HL-60 (cell line): ENCODE data around the gene WFDC8.

Source experiments
- GABPA ChIP-seq: IDR thresholded peaks from 2 replicates; pipeline ENCODE4 v1.6.1; 2012; ENCODE audit warnings: low read depth
- POLR2AphosphoS5 ChIP-seq: IDR thresholded peaks from 2 replicates; pipeline ENCODE4 v1.6.1; 2012; ENCODE audit warnings: low read depth
- SPI1 ChIP-seq: IDR thresholded peaks from 2 replicates; pipeline ENCODE4 v1.6.1; 2012; ENCODE audit warnings: low read depth, mild to moderate bottlenecking, borderline replicate concordance
- TF ChIP-seq, protein P1 (sequence below): IDR thresholded peaks from one replicate; pipeline ENCODE4 v1.5.1; 2011; ENCODE audit warnings: low read length, control low read depth, inconsistent platforms; ENCODE audit not compliant: insufficient read depth
- TF ChIP-seq, protein P2 (sequence below): IDR thresholded peaks from 2 replicates; pipeline ENCODE4 v1.6.1; 2012; ENCODE audit warnings: low read depth; ENCODE audit not compliant: insufficient replicate concordance

DNA sequence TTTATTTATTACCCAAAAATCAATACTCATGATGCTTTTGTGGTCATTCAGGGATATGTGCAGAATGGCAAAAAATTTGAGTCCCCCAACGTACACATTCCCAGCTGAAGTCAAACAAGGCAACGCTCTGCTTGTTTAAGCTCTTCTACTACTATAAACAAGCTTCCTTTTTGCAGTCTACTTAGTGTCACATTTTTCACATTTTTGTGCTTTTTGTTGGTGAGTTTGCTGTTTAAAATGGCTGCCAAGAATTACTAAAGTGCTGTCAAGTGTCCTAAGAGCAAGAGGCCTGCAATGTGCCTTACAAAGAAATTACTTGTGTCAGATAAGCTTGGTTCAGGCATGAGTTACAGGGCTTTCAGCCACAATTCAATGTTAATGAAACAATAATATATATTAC is 2.1 kb downstream of the WFDC8 start:
- TF ChIP-seq, protein P1, sequence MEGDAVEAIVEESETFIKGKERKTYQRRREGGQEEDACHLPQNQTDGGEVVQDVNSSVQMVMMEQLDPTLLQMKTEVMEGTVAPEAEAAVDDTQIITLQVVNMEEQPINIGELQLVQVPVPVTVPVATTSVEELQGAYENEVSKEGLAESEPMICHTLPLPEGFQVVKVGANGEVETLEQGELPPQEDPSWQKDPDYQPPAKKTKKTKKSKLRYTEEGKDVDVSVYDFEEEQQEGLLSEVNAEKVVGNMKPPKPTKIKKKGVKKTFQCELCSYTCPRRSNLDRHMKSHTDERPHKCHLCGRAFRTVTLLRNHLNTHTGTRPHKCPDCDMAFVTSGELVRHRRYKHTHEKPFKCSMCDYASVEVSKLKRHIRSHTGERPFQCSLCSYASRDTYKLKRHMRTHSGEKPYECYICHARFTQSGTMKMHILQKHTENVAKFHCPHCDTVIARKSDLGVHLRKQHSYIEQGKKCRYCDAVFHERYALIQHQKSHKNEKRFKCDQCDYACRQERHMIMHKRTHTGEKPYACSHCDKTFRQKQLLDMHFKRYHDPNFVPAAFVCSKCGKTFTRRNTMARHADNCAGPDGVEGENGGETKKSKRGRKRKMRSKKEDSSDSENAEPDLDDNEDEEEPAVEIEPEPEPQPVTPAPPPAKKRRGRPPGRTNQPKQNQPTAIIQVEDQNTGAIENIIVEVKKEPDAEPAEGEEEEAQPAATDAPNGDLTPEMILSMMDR = no peak
- TF ChIP-seq, protein P2, sequence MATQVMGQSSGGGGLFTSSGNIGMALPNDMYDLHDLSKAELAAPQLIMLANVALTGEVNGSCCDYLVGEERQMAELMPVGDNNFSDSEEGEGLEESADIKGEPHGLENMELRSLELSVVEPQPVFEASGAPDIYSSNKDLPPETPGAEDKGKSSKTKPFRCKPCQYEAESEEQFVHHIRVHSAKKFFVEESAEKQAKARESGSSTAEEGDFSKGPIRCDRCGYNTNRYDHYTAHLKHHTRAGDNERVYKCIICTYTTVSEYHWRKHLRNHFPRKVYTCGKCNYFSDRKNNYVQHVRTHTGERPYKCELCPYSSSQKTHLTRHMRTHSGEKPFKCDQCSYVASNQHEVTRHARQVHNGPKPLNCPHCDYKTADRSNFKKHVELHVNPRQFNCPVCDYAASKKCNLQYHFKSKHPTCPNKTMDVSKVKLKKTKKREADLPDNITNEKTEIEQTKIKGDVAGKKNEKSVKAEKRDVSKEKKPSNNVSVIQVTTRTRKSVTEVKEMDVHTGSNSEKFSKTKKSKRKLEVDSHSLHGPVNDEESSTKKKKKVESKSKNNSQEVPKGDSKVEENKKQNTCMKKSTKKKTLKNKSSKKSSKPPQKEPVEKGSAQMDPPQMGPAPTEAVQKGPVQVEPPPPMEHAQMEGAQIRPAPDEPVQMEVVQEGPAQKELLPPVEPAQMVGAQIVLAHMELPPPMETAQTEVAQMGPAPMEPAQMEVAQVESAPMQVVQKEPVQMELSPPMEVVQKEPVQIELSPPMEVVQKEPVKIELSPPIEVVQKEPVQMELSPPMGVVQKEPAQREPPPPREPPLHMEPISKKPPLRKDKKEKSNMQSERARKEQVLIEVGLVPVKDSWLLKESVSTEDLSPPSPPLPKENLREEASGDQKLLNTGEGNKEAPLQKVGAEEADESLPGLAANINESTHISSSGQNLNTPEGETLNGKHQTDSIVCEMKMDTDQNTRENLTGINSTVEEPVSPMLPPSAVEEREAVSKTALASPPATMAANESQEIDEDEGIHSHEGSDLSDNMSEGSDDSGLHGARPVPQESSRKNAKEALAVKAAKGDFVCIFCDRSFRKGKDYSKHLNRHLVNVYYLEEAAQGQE = no peak
- TF ChIP-seq POLR2AphosphoS5 (no peak), GABPA (no peak), SPI1 (no peak)
